ENCODE measurements around the gene DHRS7B. TPM values are rescaled to one million over a fixed set of nuclear protein-coding genes. Genes with fewer than 3 reads are reported as not detected.

The DHRS7B gene
- total and polyA plus RNA-seq, 4 donors = 14.3 to 21.9 (median 18.7) TPM

DNA sequence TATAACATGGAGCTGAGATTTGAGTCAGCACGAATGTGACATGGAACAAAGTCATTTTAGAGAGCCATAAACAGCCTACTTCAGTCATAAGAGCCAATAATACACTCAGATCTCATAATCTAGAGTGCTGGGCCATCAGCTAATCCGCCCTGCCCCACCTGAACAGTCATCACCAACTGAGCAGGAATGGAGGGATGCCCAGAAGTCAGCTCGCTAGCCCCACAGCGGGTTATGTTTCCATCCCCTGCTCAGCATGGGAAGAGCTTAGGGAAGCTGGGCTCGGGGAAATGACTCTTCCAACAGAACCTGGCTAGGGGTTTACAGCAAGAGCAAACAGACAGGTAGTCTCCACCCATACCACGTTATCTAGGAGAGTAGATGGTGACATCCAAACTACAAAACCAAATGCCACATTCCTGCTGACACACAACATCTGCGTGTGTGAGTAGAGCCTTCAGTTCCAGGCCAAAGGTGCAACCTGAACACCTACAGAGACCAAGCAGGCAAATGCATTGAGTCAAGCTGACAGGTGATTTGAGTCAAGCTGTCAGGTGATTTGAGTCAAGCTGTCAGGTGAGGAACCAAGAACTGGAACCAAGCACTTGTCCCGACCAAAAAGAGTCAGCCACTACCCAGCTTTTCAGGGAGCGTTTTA is 85.2 kb downstream of the DHRS7B start:
- H3K27ac ChIP-seq (ENCODE audit: low read depth in 1 of 2, low read length in 2 of 2) = no peak overlapping the region
- H3K9me3 ChIP-seq (ENCODE audit: control insufficient read depth in 4 of 4, low read length in 3 of 4) = no peaks in the 10 kb centered on the region
- TF ChIP-seq, protein P1, sequence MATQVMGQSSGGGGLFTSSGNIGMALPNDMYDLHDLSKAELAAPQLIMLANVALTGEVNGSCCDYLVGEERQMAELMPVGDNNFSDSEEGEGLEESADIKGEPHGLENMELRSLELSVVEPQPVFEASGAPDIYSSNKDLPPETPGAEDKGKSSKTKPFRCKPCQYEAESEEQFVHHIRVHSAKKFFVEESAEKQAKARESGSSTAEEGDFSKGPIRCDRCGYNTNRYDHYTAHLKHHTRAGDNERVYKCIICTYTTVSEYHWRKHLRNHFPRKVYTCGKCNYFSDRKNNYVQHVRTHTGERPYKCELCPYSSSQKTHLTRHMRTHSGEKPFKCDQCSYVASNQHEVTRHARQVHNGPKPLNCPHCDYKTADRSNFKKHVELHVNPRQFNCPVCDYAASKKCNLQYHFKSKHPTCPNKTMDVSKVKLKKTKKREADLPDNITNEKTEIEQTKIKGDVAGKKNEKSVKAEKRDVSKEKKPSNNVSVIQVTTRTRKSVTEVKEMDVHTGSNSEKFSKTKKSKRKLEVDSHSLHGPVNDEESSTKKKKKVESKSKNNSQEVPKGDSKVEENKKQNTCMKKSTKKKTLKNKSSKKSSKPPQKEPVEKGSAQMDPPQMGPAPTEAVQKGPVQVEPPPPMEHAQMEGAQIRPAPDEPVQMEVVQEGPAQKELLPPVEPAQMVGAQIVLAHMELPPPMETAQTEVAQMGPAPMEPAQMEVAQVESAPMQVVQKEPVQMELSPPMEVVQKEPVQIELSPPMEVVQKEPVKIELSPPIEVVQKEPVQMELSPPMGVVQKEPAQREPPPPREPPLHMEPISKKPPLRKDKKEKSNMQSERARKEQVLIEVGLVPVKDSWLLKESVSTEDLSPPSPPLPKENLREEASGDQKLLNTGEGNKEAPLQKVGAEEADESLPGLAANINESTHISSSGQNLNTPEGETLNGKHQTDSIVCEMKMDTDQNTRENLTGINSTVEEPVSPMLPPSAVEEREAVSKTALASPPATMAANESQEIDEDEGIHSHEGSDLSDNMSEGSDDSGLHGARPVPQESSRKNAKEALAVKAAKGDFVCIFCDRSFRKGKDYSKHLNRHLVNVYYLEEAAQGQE (IDR thresholded peaks at IDR 0.05) = no peak
- TF ChIP-seq, protein P2, sequence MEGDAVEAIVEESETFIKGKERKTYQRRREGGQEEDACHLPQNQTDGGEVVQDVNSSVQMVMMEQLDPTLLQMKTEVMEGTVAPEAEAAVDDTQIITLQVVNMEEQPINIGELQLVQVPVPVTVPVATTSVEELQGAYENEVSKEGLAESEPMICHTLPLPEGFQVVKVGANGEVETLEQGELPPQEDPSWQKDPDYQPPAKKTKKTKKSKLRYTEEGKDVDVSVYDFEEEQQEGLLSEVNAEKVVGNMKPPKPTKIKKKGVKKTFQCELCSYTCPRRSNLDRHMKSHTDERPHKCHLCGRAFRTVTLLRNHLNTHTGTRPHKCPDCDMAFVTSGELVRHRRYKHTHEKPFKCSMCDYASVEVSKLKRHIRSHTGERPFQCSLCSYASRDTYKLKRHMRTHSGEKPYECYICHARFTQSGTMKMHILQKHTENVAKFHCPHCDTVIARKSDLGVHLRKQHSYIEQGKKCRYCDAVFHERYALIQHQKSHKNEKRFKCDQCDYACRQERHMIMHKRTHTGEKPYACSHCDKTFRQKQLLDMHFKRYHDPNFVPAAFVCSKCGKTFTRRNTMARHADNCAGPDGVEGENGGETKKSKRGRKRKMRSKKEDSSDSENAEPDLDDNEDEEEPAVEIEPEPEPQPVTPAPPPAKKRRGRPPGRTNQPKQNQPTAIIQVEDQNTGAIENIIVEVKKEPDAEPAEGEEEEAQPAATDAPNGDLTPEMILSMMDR (IDR thresholded peaks at IDR 0.05; ENCODE audit: low read depth, low read length, missing input control) = no peak
- TF ChIP-seq, protein P3, sequence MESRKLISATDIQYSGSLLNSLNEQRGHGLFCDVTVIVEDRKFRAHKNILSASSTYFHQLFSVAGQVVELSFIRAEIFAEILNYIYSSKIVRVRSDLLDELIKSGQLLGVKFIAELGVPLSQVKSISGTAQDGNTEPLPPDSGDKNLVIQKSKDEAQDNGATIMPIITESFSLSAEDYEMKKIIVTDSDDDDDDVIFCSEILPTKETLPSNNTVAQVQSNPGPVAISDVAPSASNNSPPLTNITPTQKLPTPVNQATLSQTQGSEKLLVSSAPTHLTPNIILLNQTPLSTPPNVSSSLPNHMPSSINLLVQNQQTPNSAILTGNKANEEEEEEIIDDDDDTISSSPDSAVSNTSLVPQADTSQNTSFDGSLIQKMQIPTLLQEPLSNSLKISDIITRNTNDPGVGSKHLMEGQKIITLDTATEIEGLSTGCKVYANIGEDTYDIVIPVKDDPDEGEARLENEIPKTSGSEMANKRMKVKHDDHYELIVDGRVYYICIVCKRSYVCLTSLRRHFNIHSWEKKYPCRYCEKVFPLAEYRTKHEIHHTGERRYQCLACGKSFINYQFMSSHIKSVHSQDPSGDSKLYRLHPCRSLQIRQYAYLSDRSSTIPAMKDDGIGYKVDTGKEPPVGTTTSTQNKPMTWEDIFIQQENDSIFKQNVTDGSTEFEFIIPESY (IDR thresholded peaks at IDR 0.05) = no peak
- TF ChIP-seq FOXA2 (IDR thresholded peaks at IDR 0.05) (no peak), HNF4G (IDR thresholded peaks at IDR 0.05) (no peak), RAD21 (IDR thresholded peaks at IDR 0.05) (no peak), FOXA1 (IDR thresholded peaks at IDR 0.05) (no peak), EGR1 (IDR thresholded peaks at IDR 0.05; ENCODE audit: low read depth in 2 of 2) (no peak), GABPA (IDR thresholded peaks at IDR 0.05 in 1 of 2, conservative IDR thresholded peaks at IDR 0.05 in 1 of 2) (no peak), NR2F2 (IDR thresholded peaks at IDR 0.05) (no peak), JUND (IDR thresholded peaks at IDR 0.05) (no peak), SP1 (IDR thresholded peaks at IDR 0.05) (no peak), RXRA (IDR thresholded peaks at IDR 0.05) (no peak), HNF4A (conservative IDR thresholded peaks at IDR 0.05) (no peak), YY1 (IDR thresholded peaks at IDR 0.05) (no peak), TAF1 (conservative IDR thresholded peaks at IDR 0.05) (no peak)
- TF ChIP-seq, protein P4, sequence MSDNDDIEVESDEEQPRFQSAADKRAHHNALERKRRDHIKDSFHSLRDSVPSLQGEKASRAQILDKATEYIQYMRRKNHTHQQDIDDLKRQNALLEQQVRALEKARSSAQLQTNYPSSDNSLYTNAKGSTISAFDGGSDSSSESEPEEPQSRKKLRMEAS (IDR thresholded peaks at IDR 0.05) = no peak
- TF ChIP-seq, protein P5, sequence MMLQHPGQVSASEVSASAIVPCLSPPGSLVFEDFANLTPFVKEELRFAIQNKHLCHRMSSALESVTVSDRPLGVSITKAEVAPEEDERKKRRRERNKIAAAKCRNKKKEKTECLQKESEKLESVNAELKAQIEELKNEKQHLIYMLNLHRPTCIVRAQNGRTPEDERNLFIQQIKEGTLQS (IDR thresholded peaks at IDR 0.05) = no peak
- no peak overlapping the region for H3K4me3 ChIP-seq (ENCODE audit: low read depth in 1 of 3, low read length in 3 of 3)
- DNase-seq (ENCODE audit: low spot score) = no peak
- H3K36me3 ChIP-seq (ENCODE audit: control insufficient read depth in 4 of 4, insufficient read depth in 3 of 4, low read depth in 1 of 4, low read length in 3 of 4) = peaks cover 2 to 7% (median 4%) of the 10 kb centered on the region in 4 donors
- no peak overlapping the region for H3K9ac ChIP-seq (ENCODE audit: low read depth in 1 of 2, low read length in 2 of 2)
- WGBS = 74% methylated on average over 9 of the region's 9 CpGs
- peaks cover 9 to 41% (median 27%) of the 10 kb centered on the region in 4 donors for H3K4me1 ChIP-seq (ENCODE audit: control insufficient read depth in 4 of 4, insufficient read depth in 4 of 4, low read length in 3 of 4)
- H3K27me3 ChIP-seq (ENCODE audit: control insufficient read depth in 4 of 4, insufficient read depth in 4 of 4, low read length in 3 of 4) = no peaks in the 10 kb centered on the region

Data from liver (tissue), 9 donors.